ENCODE results near the gene FCHO2.

The FCHO2 gene

DNA sequence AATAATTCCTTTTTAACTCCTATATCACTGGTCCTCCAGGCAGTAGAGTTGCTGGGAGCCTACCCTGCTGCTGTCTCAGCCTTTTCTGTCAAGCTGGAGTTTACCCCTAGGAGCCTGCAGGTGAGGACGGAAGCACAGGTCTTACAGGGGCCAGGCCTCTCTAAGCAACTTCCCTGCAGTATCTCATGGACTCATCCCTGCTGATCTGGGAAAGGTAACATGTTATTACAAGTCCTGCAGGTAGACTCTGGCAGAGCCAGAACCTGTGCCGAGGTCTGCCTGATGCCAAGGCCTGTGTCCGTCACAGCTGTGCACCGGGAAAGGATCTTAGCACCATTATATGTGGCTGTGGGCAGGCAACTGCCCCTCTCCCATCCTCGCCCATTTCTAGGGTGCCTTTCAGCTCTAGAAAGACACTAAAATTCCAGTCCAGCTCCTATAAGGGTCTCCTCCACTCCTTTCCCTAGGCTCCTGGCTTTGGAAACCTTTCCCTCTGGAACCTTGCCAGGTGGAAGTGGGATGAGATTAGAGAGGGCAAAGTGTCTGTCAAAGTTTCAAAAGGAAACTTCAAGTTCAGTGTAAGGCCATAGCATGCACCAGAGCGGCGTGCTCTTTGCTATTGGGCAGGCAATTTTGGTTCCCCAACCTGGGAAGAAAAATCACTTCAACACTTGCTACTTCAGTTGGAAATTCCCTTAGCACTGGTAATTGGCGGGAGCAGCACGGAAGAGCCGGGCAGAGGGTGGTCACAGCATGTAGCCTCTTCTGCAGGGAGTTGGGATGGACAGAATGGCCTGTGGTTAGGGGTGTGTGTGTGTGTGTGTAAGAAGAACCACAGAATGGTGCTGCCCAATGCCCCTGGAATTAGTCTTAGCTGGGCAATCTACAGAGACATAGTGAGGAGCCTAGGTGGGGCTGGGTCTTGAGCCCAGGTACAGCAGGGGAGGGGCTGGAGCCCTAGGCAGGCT lies 182.0 kb downstream of the FCHO2 start:
- no peak for DNase-seq (ENCODE audit: low read depth)

DNA sequence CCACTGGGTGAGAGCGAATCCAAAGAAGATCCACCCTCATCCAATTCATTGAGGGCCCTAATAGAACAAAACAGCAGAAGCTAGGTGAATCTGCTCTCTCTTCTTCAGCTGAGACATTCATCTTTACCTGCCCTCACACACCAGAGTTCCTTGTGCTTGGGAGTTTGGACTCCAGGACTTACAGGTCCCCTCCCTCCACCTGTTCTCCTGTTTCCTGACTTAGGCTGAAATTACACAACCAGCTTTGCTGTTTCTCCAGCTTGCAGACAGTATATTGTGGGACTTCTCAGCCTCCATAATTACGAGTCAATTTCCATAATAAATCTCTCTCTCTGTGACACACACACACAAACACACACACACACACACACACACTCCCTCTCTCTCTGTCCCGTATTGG lies 183.6 kb downstream of the FCHO2 start:
- no peak for DNase-seq (ENCODE audit: low read depth)

Measured in stimulated activated CD8-positive, alpha-beta memory T cell treated with anti-CD3 and anti-CD28 coated beads, Interleukin-4, amount 100 ng/mL, for 24 hours (primary cell).